Liver (tissue), 9 donors: ENCODE data around the gene RFPL1. TPM values are rescaled to one million over a fixed set of nuclear protein-coding genes. Genes with fewer than 3 reads are reported as not detected.

Source experiments
- DNase-seq: peaks from one replicate; pipeline ENCODE4 v3.0.0-alpha.2; 2017; ENCODE audit warnings: low spot score
- H3K27ac ChIP-seq, 2 donors: one replicate each; pipeline ENCODE4 v1.7.0; 2013; ENCODE audit warnings: inconsistent platforms in 2 of 2, low read length in 2 of 2, control low read depth in 1 of 2, low read depth in 1 of 2, mild to moderate bottlenecking in 1 of 2
- H3K27me3 ChIP-seq, 4 donors: one replicate each; pipeline versions ENCODE4 v1.6.1 to v1.7.0; 2013; ENCODE audit warnings: low read length in 3 of 4, inconsistent platforms in 1 of 4, mild to moderate bottlenecking in 1 of 4, moderate library complexity in 1 of 4; ENCODE audit not compliant: control insufficient read depth in 4 of 4, insufficient read depth in 4 of 4
- H3K36me3 ChIP-seq, 4 donors: one replicate each; pipeline versions ENCODE4 v1.6.1 to v1.7.0; 2013; ENCODE audit warnings: low read length in 3 of 4, mild to moderate bottlenecking in 3 of 4, low read depth in 1 of 4, moderate library complexity in 1 of 4; ENCODE audit not compliant: control insufficient read depth in 4 of 4, insufficient read depth in 3 of 4
- H3K4me1 ChIP-seq, 4 donors: one replicate each; pipeline versions ENCODE4 v1.6.1 to v1.7.0; 2013; ENCODE audit warnings: low read length in 3 of 4, mild to moderate bottlenecking in 3 of 4, moderate library complexity in 1 of 4; ENCODE audit not compliant: control insufficient read depth in 4 of 4, insufficient read depth in 4 of 4
- H3K4me3 ChIP-seq, 3 donors: one replicate each; pipeline versions ENCODE4 v1.6.1 to v1.7.0; 2013; ENCODE audit warnings: low read length in 3 of 3, control low read depth in 1 of 3, low read depth in 1 of 3, mild to moderate bottlenecking in 1 of 3
- H3K9ac ChIP-seq, 2 donors: one replicate each; pipeline ENCODE4 v1.7.0; 2013; ENCODE audit warnings: low read length in 2 of 2, mild to moderate bottlenecking in 2 of 2, moderate library complexity in 2 of 2, control low read depth in 1 of 2, low read depth in 1 of 2
- H3K9me3 ChIP-seq, 4 donors: one replicate each; pipeline versions ENCODE4 v1.6.1 to v1.7.0; 2013; ENCODE audit warnings: low read length in 3 of 4; ENCODE audit not compliant: control insufficient read depth in 4 of 4
- CTCF ChIP-seq: fragments of 150-350 bp; IDR thresholded peaks from 2 replicates; pipeline ENCODE4 v1.5.1; 2017; ENCODE audit warnings: improper control_type of control experiment, low read depth, low read length; ENCODE audit not compliant: missing input control
- EGR1 ChIP-seq, 2 donors: IDR thresholded peaks; 2 replicates each; pipeline ENCODE4 v1.6.1; 2016 to 2018; ENCODE audit warnings: antibody characterized with exemption in 2 of 2, low read depth in 2 of 2
- FOXA1 ChIP-seq: IDR thresholded peaks from 2 replicates; pipeline ENCODE4 v1.6.1; 2016; ENCODE audit warnings: antibody characterized with exemption
- FOXA2 ChIP-seq: IDR thresholded peaks from 2 replicates; pipeline ENCODE4 v1.6.1; 2016; ENCODE audit warnings: antibody characterized with exemption
- GABPA ChIP-seq, 2 donors: IDR thresholded peaks in 1 of 2; conservative IDR thresholded peaks in 1 of 2; 2 replicates each; pipeline ENCODE4 v1.6.1; 2016; ENCODE audit warnings: antibody characterized with exemption in 2 of 2, mild to moderate bottlenecking in 1 of 2, moderate library complexity in 1 of 2
- HNF4A ChIP-seq, 2 donors: conservative IDR thresholded peaks; 2 replicates each; pipeline ENCODE4 v1.6.1; 2016; ENCODE audit warnings: antibody characterized with exemption in 2 of 2, mild to moderate bottlenecking in 2 of 2
- HNF4G ChIP-seq: IDR thresholded peaks from 2 replicates; pipeline ENCODE4 v1.6.1; 2016; ENCODE audit warnings: antibody characterized with exemption
- JUND ChIP-seq, 2 donors: IDR thresholded peaks; 2 replicates each; pipeline ENCODE4 v1.6.1; 2016; ENCODE audit warnings: antibody characterized with exemption in 2 of 2
- MAX ChIP-seq: IDR thresholded peaks from 2 replicates; pipeline ENCODE4 v1.6.1; 2016; ENCODE audit warnings: antibody characterized with exemption
- NR2F2 ChIP-seq: IDR thresholded peaks from 2 replicates; pipeline ENCODE4 v1.6.1; 2016; ENCODE audit warnings: antibody characterized with exemption
- RAD21 ChIP-seq, 2 donors: IDR thresholded peaks; 2 replicates each; pipeline ENCODE4 v1.6.1; 2016; ENCODE audit warnings: antibody characterized with exemption in 2 of 2, mild to moderate bottlenecking in 2 of 2
- REST ChIP-seq: IDR thresholded peaks from 2 replicates; pipeline ENCODE4 v1.6.1; 2016; ENCODE audit warnings: antibody characterized with exemption, mild to moderate bottlenecking
- RXRA ChIP-seq, 2 donors: IDR thresholded peaks; 2 replicates each; pipeline ENCODE4 v1.6.1; 2017 to 2018; ENCODE audit warnings: antibody characterized with exemption in 2 of 2, mild to moderate bottlenecking in 1 of 2
- SP1 ChIP-seq: IDR thresholded peaks from 2 replicates; pipeline ENCODE4 v1.6.1; 2018; ENCODE audit warnings: antibody characterized with exemption, mild to moderate bottlenecking
- TAF1 ChIP-seq: conservative IDR thresholded peaks from 2 replicates; pipeline ENCODE4 v1.6.1; 2016; ENCODE audit warnings: antibody characterized with exemption, mild to moderate bottlenecking
- YY1 ChIP-seq: IDR thresholded peaks from 2 replicates; pipeline ENCODE4 v1.6.1; 2016; ENCODE audit warnings: antibody characterized with exemption, mild to moderate bottlenecking
- ZBTB33 ChIP-seq: IDR thresholded peaks from 2 replicates; pipeline ENCODE4 v1.6.1; 2016; ENCODE audit warnings: antibody characterized with exemption
- WGBS: extraction: QIAGEN DNeasy Blood & Tissue Kit; methylation state at CpG from one replicate; pipeline ENCODE4 v1.1.7; 2013; 5-methylcytosine and 5-hydroxymethylcytosine counted together
- polyA plus RNA-seq, 2 donors: library from polyadenylated mRNA; stranded (reverse) in 1 of 2; unstranded in 1 of 2; fragments of 200-250 nt in 1 of 2; fragments of >200 nt in 1 of 2; fragmentation: Nextera tagmentation in 1 of 2; extraction: Ambion mirVana in 1 of 2; gene quantifications; one replicate each; pipeline versions ENCODE4 v1.2.1 to v1.2.3, GENCODE V29; 2013 to 2015
- total RNA-seq, 2 donors: library from RNA; depleted of rRNA; stranded (reverse); fragments of >200 nt; gene quantifications; one replicate each; pipeline ENCODE4 v1.2.3, GENCODE V29; 2014
- donor health status: healthy.
- donor health status: healthy.
- donor health status: healthy.
- donor health status: healthy.
- donor health status: healthy.

The RFPL1 gene
- total and polyA plus RNA-seq, 4 donors, result 1.0 TPM; not detected in 2

- peaks cover 0 to under 1% (median 0%) of the 10 kb centered on the region in 4 donors for H3K4me1 ChIP-seq
- 89% methylated on average over 2 of the region's 2 CpGs for WGBS
- no peak overlapping the region for H3K4me3 ChIP-seq
- H3K36me3 ChIP-seq, result no peaks in the 10 kb centered on the region
- H3K9ac ChIP-seq, result no peak overlapping the region
- H3K27ac ChIP-seq, result no peak overlapping the region
- no peak for DNase-seq
- no peak for TF ChIP-seq HNF4G
- TF ChIP-seq JUND (IDR thresholded peaks at IDR 0.05), result no peak
- TF ChIP-seq RXRA (IDR thresholded peaks at IDR 0.05), result no peak
- no peak for TF ChIP-seq GABPA (IDR thresholded peaks at IDR 0.05 in 1 of 2, conservative IDR thresholded peaks at IDR 0.05 in 1 of 2)
- no peak for TF ChIP-seq YY1
- no peak for TF ChIP-seq ZBTB33
- TF ChIP-seq FOXA1, result no peak
- no peak for TF ChIP-seq NR2F2
- TF ChIP-seq REST, result no peak
- no peak for TF ChIP-seq TAF1
- TF ChIP-seq RAD21 (IDR thresholded peaks at IDR 0.05), result no peak
- TF ChIP-seq CTCF, result no peak
- TF ChIP-seq HNF4A (conservative IDR thresholded peaks at IDR 0.05), result no peak
- no peak for TF ChIP-seq FOXA2
- TF ChIP-seq MAX, result no peak
- TF ChIP-seq EGR1 (IDR thresholded peaks at IDR 0.05; ENCODE audit: low read depth in 2 of 2), result no peak
- TF ChIP-seq SP1, result no peak
- H3K27me3 ChIP-seq, result no peaks in the 10 kb centered on the region
- no peaks in the 10 kb centered on the region for H3K9me3 ChIP-seq
Observed at GRCh38 chr22:29427176-29427760, 11.1 kb upstream of the RFPL1 start.

- no peak for TF ChIP-seq ZBTB33
- no peak overlapping the region for H3K27ac ChIP-seq
- H3K9ac ChIP-seq, result no peak overlapping the region
- no peaks in the 10 kb centered on the region for H3K9me3 ChIP-seq
- no peak overlapping the region for H3K4me3 ChIP-seq
- WGBS, result 49% methylated on average over 5 of the region's 5 CpGs
- no peaks in the 10 kb centered on the region for H3K36me3 ChIP-seq
- H3K4me1 ChIP-seq, result no peaks in the 10 kb centered on the region
- no peaks in the 10 kb centered on the region for H3K27me3 ChIP-seq
- DNase-seq, result no peak
Observed at GRCh38 chr22:29431986-29432385, 6.4 kb upstream of the RFPL1 start.
